GM12878 (cell line): ENCODE data around the gene SCAMP4. TPM values are rescaled to one million over a fixed set of nuclear protein-coding genes. Genes with fewer than 3 reads are reported as not detected.

ENCODE experiments used
- ATAC-seq: fragments of 200-7000 bp; cut with Tn5 transposase; 3 replicates; pipeline ENCODE4 v1.9.1; 2020; ENCODE audit warnings: mild to moderate bottlenecking, moderate library complexity
- BruUV-seq: library from RNA; stranded (reverse); fragments of 400-500 nt; replicated peaks from 2 replicates; lab custom pipeline; 2021; lab: Mats Ljungman, UMichigan
- CTCF ChIA-PET: fragments of 300-600 bp; sonication (Branson Sonifier 250); formaldehyde crosslinking; extraction: SDS; loops from one replicate; lab custom pipeline; 2021; ENCODE audit warnings: inconsistent platforms; lab: Yijun Ruan, JAX
- POLR2A ChIA-PET: fragments of 350-600 bp; formaldehyde crosslinking; extraction: SDS; loops from one replicate; lab custom pipeline; 2021; ENCODE audit warnings: inconsistent platforms; lab: Charles Lee
- RAD21 ChIA-PET: fragments of 300-600 bp; sonication (Branson Sonifier 250); formaldehyde crosslinking; loops from one replicate; lab custom pipeline; 2023; ENCODE audit warnings: antibody characterized with exemption; ENCODE audit not compliant: unreplicated experiment; lab: Charles Lee
- SMC1A ChIA-PET: fragments of 300-600 bp; sonication (Branson Sonifier 250); formaldehyde crosslinking; loops from one replicate; lab custom pipeline; 2023; ENCODE audit not compliant: unreplicated experiment, uncharacterized antibody; lab: Charles Lee
- DNase-seq: peaks from one replicate; pipeline ENCODE4 v3.0.0-alpha.2; 2011; ENCODE audit warnings: low read depth, low spot score
- FAIRE-seq: peaks from 3 replicates; lab custom pipeline; 2011; peaks lifted over from hg19 to GRCh38; lab: Jason Lieb, UNC
- H2AFZ ChIP-seq: 2 replicates; pipeline ENCODE4 v1.6.0; 2011; ENCODE audit warnings: low read depth, low read length, control low read depth; ENCODE audit not compliant: control insufficient read depth
- H3K27ac ChIP-seq: 2 replicates; pipeline ENCODE4 v1.5.1; 2011; ENCODE audit warnings: control low read depth; ENCODE audit not compliant: control insufficient read depth, insufficient read depth
- H3K27me3 ChIP-seq, 2 experiments: replicated peaks in 1 of 2; 2 replicates each; pipeline versions ENCODE4 v1.6.0 to v1.6.1; 2011; ENCODE audit warnings: low read length in 1 of 2; ENCODE audit not compliant: control insufficient read depth in 2 of 2, insufficient read depth in 2 of 2
- H3K36me3 ChIP-seq, 2 experiments: 2 replicates each; pipeline ENCODE4 v1.5.1; 2011; ENCODE audit warnings: low read length in 1 of 2; ENCODE audit not compliant: control insufficient read depth in 2 of 2, insufficient read depth in 2 of 2
- H3K4me1 ChIP-seq: 2 replicates; pipeline ENCODE4 v1.6.1; 2011; ENCODE audit warnings: mild to moderate bottlenecking, low read length, moderate library complexity, mixed read lengths; ENCODE audit not compliant: control insufficient read depth, insufficient read depth
- H3K4me2 ChIP-seq: 2 replicates; pipeline ENCODE4 v1.6.0; 2011; ENCODE audit warnings: control low read depth; ENCODE audit not compliant: control insufficient read depth, insufficient read depth
- H3K4me3 ChIP-seq: fragments of 200-600 bp; sonication (generic); 2 replicates; pipeline ENCODE4 v1.5.1; 2016
- H3K79me2 ChIP-seq: 2 replicates; pipeline ENCODE4 v1.6.0; 2011; ENCODE audit warnings: low read length; ENCODE audit not compliant: control insufficient read depth, insufficient read depth
- H3K9ac ChIP-seq: 2 replicates; pipeline ENCODE4 v1.8.0; 2011; ENCODE audit warnings: low read length, control low read depth, mixed read lengths; ENCODE audit not compliant: control insufficient read depth, insufficient read depth
- H3K9me3 ChIP-seq: replicated peaks from 3 replicates; pipeline ENCODE4 v1.5.1; 2011; ENCODE audit warnings: mild to moderate bottlenecking, low read length; ENCODE audit not compliant: control insufficient read depth, insufficient read depth
- H4K20me1 ChIP-seq: 2 replicates; pipeline ENCODE4 v1.6.0; 2011; ENCODE audit not compliant: control insufficient read depth, insufficient read depth
- HDAC6 ChIP-seq: fragments of 200-600 bp; sonication (generic); IDR thresholded peaks from one replicate; pipeline ENCODE4 v1.8.0; 2017; ENCODE audit warnings: antibody characterized with exemption; ENCODE audit not compliant: unreplicated experiment
- IRF5 ChIP-seq: fragments of 450-650 bp; IDR thresholded peaks from 2 replicates; pipeline ENCODE4 v1.6.1; 2017; ENCODE audit warnings: borderline replicate concordance
- MYC ChIP-seq: IDR thresholded peaks from 2 replicates; pipeline ENCODE4 v1.6.1; 2011; ENCODE audit warnings: mild to moderate bottlenecking, low read length, moderate library complexity, inconsistent platforms; ENCODE audit not compliant: insufficient read depth, insufficient replicate concordance, insufficient read length, severe bottlenecking
- NFYB ChIP-seq: IDR thresholded peaks from 2 replicates; pipeline ENCODE4 v1.6.1; 2011; ENCODE audit warnings: low read depth, mild to moderate bottlenecking, low read length, improper control_type of control experiment, moderate library complexity; ENCODE audit not compliant: insufficient read depth
- REST ChIP-seq: IDR thresholded peaks from 2 replicates; pipeline ENCODE4 v1.6.1; 2012; ENCODE audit warnings: mild to moderate bottlenecking, low read depth, low read length
- SPI1 ChIP-seq: IDR thresholded peaks from 2 replicates; pipeline ENCODE4 v1.6.1; 2011; ENCODE audit warnings: low read depth, mild to moderate bottlenecking, low read length, moderate library complexity, borderline replicate concordance; ENCODE audit not compliant: insufficient read depth
- WGBS: methylation state at CpG from one replicate; pipeline ENCODE4 v1.1.6; 2016; ENCODE audit warnings: low lambda C conversion rate; ENCODE audit not compliant: insufficient replicate concordance, insufficient coverage; ENCODE audit errors: missing lambda C conversion rate; 5-methylcytosine and 5-hydroxymethylcytosine counted together
- in situ Hi-C: fragments of 300-500 bp; cut with MboI; formaldehyde crosslinking; loops from 9 replicates; pipeline ENCODE4 v1.14.3; 2018; ENCODE audit warnings: mixed read lengths
- intact Hi-C: fragments of 100-400 bp; cut with micrococcal nuclease; formaldehyde crosslinking; loops from one replicate; pipeline ENCODE4 v1.14.2; 2022; ENCODE audit not compliant: unreplicated experiment
- polyA plus RNA-seq, 11 experiments: library from polyadenylated mRNA; depleted of rRNA in 4 of 11; unstranded in 6 of 11; stranded (reverse) in 5 of 11; fragments of >200 nt; fragmentation: Nextera tagmentation in 4 of 11; fragmentation: Illumina TruSeq in 1 of 11; extraction: Ambion mirVana in 4 of 11; extraction: Trizol in 1 of 11; gene quantifications; 1 replicate in 1 of 11; 2 replicates in 10 of 11; pipeline versions ENCODE4 v1.2.1 to v1.2.3, GENCODE V29; 2011 to 2016; ENCODE audit warnings: inconsistent platforms in 2 of 11, missing spikeins in 2 of 11, low read depth in 1 of 11
- total RNA-seq, 4 experiments: library from RNA; depleted of rRNA in 3 of 4; stranded (reverse); fragments of >200 nt in 3 of 4; fragmentation: Illumina TruSeq in 1 of 4; extraction: Trizol in 1 of 4; gene quantifications; 2 replicates each; pipeline versions ENCODE4 v1.2.1 to v1.2.3, GENCODE V29; 2013 to 2021

The SCAMP4 gene
- total and polyA plus RNA-seq, 10 of the 15 experiments (the other 5 are each of a cell fraction or from before 2014, with no cell fraction given): 0.63 to 34.7 (median 12.8) TPM

- Histone ChIP-seq H4K20me1 (no peaks in the 10 kb centered on the region), H3K9me3 (peaks cover 3% of the 10 kb centered on the region; the same call in 1 of the 3 replicates)
- RAD21 ChIA-PET: interaction anchor here (0.6 to 1.0 kb wide), 3 partner anchors 36 to 109 kb away, joined by 3 read pairs; no protein-coding TSS in a partner anchor
- TF ChIP-seq NFYB: no peak
- peak; percentile 50; the same call in 1 of the 2 replicates for TF ChIP-seq SPI1
- TF ChIP-seq, all 136 proteins: peak for 1
- H3K4me3 ChIP-seq: no peak overlapping the region
- no peak for ATAC-seq
- 10% methylated on average over 7 of the region's 7 CpGs for WGBS
- H3K79me2 ChIP-seq: no peaks in the 10 kb centered on the region
- peaks cover 8% of the 10 kb centered on the region for H3K4me1 ChIP-seq
- H3K4me2 ChIP-seq: no peak overlapping the region
- DNase-seq: no peak
- ChIA-PET SMC1A (interaction anchor here (0.8 kb wide), 1 partner anchor 86 kb away, joined by 3 read pairs; no protein-coding TSS in a partner anchor), CTCF (interaction anchor here (0.8 to 1.7 kb wide), 2 partner anchors 9 to 36 kb away, joined by 3 to 9 read pairs; no protein-coding TSS in a partner anchor), POLR2A (interaction anchor here (0.6 to 1.5 kb wide), 6 partner anchors 9 to 108 kb away, joined by 3 to 5 read pairs (median 4); no protein-coding TSS in a partner anchor)
- in situ Hi-C loops (no loop called here), intact Hi-C loops (no loop called here)
- no TSS peak for BruUV-seq
- no peaks in the 10 kb centered on the region for H3K36me3 ChIP-seq
- H2AFZ ChIP-seq: no peak overlapping the region
- H3K9ac ChIP-seq: no peak overlapping the region
- no peak overlapping the region for H3K27ac ChIP-seq
- no peaks in the 10 kb centered on the region for H3K27me3 ChIP-seq
- no peak for FAIRE-seq
Observed at GRCh38 chr19:1933244-1933643, 28.0 kb downstream of the SCAMP4 start.

GRCh38 chr19:1933942-1934341 is 28.7 kb downstream of the SCAMP4 start:
- H3K27ac ChIP-seq: no peak overlapping the region
- no peaks in the 10 kb centered on the region for H3K79me2 ChIP-seq
- DNase-seq: no peak
- no peak overlapping the region for H3K4me3 ChIP-seq
- no peaks in the 10 kb centered on the region for H3K27me3 ChIP-seq
- no peaks in the 10 kb centered on the region for H4K20me1 ChIP-seq
- RAD21 ChIA-PET: interaction anchor here (0.6 kb wide), 1 partner anchor 70 kb away, joined by 3 read pairs; no protein-coding TSS in a partner anchor
- no TSS peak for BruUV-seq
- TF ChIP-seq IRF5: no peak
- TF ChIP-seq HDAC6: no peak
- TF ChIP-seq REST: no peak
- TF ChIP-seq MYC: no peak
- TF ChIP-seq, all 136 proteins: peak for 0
- ATAC-seq (no peak), FAIRE-seq (no peak)
- Histone ChIP-seq H3K36me3 (no peaks in the 10 kb centered on the region), H3K9me3 (peaks cover 3% of the 10 kb centered on the region; the same call in 1 of the 3 replicates), H2AFZ (no peak overlapping the region), H3K9ac (no peak overlapping the region), H3K4me1 (peaks cover 8% of the 10 kb centered on the region), H3K4me2 (no peak overlapping the region)
- 85% methylated on average over 8 of the region's 8 CpGs for WGBS
- SMC1A ChIA-PET: no interaction called here
- CTCF ChIA-PET: interaction anchor here (1.7 kb wide), 1 partner anchor 36 kb away, joined by 9 read pairs; no protein-coding TSS in a partner anchor
- in situ Hi-C loops (no loop called here), intact Hi-C loops (no loop called here)
- POLR2A ChIA-PET: no interaction called here
